ENCODE results near the gene PTH2.
"Not testable (repeated sequence)": the region's sequence is repeated elsewhere in the genome, so short reads cannot be mapped to it uniquely, and the experiment has no call there.

Gene PTH2

GRCh38 chr19:49423071-49423984 is at the start of gene PTH2:
Gene PTH2, minus strand, starts transcription at chr19:49423441. Its CDS starts 102 bp downstream, at chr19:49423339.
- DNase-seq: peak in 1 of 58 donors; percentile 5

- DNase-seq: no peak
Measured at GRCh38 chr19:49472936-49473335, 49.7 kb upstream of the PTH2 start.

- no peak for DNase-seq
Measured at GRCh38 chr19:49470615-49470978, 47.4 kb upstream of the PTH2 start.

GRCh38 chr19:49469828-49470614 is 46.8 kb upstream of the PTH2 start:
- no peak for DNase-seq

- DNase-seq: no peak
Measured at GRCh38 chr19:49468746-49469447, 45.7 kb upstream of the PTH2 start.

GRCh38 chr19:49468199-49468598 is 45.0 kb upstream of the PTH2 start:
- no peak for DNase-seq

- no peak for DNase-seq
Measured at GRCh38 chr19:49465371-49465770, 42.1 kb upstream of the PTH2 start.

- no peak for DNase-seq
Measured at GRCh38 chr19:49463960-49464740, 40.9 kb upstream of the PTH2 start.

- DNase-seq: no peak
Measured at GRCh38 chr19:49462492-49462891, 39.3 kb upstream of the PTH2 start.

GRCh38 chr19:49461656-49462055 is 38.4 kb upstream of the PTH2 start:
- no peak for DNase-seq

- not testable (repeated sequence) for DNase-seq
Measured at GRCh38 chr19:49461130-49461529, 37.9 kb upstream of the PTH2 start.

- no peak for DNase-seq
Measured at GRCh38 chr19:49459388-49459787, 36.1 kb upstream of the PTH2 start.

- no peak for DNase-seq
Measured at GRCh38 chr19:49458567-49458903, 35.3 kb upstream of the PTH2 start.

GRCh38 chr19:49456326-49456725 is 33.1 kb upstream of the PTH2 start:
- no peak for DNase-seq

- no peak for DNase-seq
Measured at GRCh38 chr19:49455773-49456172, 32.5 kb upstream of the PTH2 start.

- DNase-seq: no peak
Measured at GRCh38 chr19:49453757-49454240, 30.6 kb upstream of the PTH2 start.

GRCh38 chr19:49453013-49453756 is 29.9 kb upstream of the PTH2 start, which contains the start of gene ALDH16A1:
Gene ALDH16A1, plus strand, starts transcription at chr19:49453225. Its CDS starts 107 bp downstream, at chr19:49453332.
- DNase-seq: peak; percentile 77 to 99 (median 97)

- DNase-seq: peak; percentile 32 to 99 (median 94)
Measured at GRCh38 chr19:49451430-49452181, 28.4 kb upstream of the PTH2 start, which contains the start of gene PIH1D1. Gene PIH1D1, minus strand, starts transcription at chr19:49451814. Its CDS starts 240 bp downstream, at chr19:49451574.

GRCh38 chr19:49450405-49450804 is 27.2 kb upstream of the PTH2 start:
- DNase-seq: no peak
